Stimulated activated CD8-positive, alpha-beta memory T cell treated with anti-CD3 and anti-CD28 coated beads, Interleukin-7, amount 100 ng/mL, for 24 hours (primary cell): ENCODE results near the gene RPS6KA2.

ENCODE experiments used
- DNase-seq: peaks from one replicate; pipeline ENCODE4 v3.0.0-alpha.2; 2020; ENCODE audit warnings: low read depth

RPS6KA2 gene

GRCh38 chr6:166448432-166448831, 178.6 kb downstream of the RPS6KA2 start:
- DNase-seq, result no peak

DNA sequence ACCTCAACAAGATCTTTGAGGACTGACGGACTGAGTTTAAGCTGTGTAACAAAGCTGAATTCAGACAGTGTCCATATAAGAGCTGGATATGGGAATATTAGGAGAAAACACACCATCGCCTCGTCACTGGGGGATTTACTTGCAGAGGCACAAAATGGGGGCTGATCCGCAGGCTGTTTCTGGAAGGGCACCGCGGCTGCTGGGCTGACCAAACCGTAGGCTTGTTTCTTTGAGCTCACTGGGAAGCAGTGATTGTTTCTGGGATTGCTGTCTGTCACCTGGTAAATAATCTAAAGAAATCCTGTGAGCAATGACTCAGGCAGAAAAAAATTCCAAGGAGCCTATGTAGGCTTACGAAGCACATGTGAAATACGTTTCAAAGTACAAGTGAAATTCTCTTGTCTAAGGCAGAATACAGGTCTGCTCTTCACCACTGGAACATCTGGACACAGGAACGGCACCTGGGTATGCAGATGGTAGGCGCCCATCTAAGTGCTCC, 180.4 kb downstream of the RPS6KA2 start:
- no peak for DNase-seq

GRCh38 chr6:166446146-166446545, 180.9 kb downstream of the RPS6KA2 start:
- DNase-seq, result no peak

GRCh38 chr6:166444446-166444845, 182.6 kb downstream of the RPS6KA2 start:
- DNase-seq, result no peak

- no peak for DNase-seq
These were observed 183.9 kb downstream of the RPS6KA2 start for GRCh38 chr6:166443166-166443565.

DNA sequence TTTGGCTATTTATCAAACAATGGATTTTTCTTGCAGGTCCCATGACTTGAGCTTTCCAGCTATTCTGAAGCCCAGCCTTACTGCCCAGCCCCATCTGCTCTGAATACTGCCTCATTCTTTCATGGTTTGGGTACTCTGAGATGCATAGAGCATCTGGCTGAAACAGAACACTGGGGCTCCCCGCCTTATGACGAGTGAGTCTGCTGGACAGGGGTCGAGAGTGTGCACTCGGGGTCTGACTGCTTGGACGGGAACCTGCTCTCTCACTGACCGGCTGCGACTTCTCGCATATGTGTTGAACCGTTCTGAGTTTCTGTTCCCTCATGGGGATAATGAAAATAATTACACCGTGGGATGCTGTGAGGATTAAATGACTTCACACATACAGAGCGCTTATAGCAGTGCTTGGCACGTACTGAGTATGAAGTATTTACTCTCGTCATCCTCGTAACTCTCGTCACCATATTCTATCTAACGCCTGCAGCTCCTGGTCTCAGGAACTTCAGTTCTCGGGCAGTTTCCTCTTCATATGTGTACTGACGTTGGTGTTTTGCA, 184.8 kb downstream of the RPS6KA2 start:
- DNase-seq, result no peak

- no peak for DNase-seq
These were observed 185.5 kb downstream of the RPS6KA2 start for GRCh38 chr6:166441325-166442078.

DNA sequence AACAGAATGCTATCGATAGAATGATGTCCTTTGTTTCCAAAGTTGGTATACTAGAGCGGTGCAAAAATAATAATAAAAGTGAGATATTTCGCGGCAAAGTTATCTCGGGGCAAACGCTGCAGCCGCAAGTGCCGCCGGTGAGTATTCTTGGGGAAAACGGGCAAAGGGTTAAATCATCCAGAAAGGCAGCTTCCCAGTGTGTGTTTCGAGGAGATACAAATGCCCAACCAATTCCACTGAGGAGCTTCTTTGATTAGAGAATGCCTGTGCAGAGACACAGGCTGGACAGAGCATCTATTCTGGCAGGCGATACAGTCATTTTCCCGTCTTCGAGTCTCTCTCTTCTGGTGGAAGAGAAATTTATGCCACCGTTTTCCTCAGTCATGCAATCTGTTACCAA, 186.3 kb downstream of the RPS6KA2 start:
- no peak for DNase-seq

GRCh38 chr6:166440106-166440505, 186.9 kb downstream of the RPS6KA2 start:
- no peak for DNase-seq

DNA sequence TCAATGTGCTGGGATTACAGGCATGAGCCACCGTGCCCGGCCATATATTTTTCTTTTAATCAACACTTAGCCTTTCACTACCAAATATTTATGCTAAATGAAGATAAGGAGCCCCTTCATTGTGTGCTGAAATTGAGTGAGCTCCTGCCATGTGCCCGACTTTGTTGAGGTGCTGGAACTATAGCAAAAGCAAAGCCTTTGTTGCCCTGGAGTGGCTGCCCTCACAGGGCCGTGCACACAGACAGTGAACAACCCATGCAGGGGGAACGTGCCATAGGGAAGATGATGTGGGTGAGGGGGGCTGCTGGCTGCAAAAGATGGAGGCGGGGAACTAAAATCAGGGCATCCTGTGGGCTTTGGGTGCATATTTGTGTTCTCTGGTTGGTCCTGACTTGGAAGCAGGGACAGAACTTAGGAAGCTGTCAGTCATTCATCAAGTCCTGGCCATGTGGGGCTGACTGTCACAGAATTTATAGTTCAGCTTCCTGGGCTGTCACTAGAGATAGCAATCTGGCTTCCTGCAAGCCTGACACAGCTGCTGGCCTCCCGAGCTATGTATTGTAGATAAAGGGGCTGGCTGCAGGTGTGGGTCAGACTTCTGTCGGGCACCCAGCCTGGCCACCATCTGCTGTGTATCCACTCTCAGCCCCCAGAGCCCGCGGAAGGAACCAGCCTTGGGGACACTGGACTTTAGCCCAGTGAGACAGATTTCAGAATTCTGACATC, 187.5 kb downstream of the RPS6KA2 start:
- no peak for DNase-seq

GRCh38 chr6:166438211-166438861, 188.7 kb downstream of the RPS6KA2 start:
- no peak for DNase-seq

DNA sequence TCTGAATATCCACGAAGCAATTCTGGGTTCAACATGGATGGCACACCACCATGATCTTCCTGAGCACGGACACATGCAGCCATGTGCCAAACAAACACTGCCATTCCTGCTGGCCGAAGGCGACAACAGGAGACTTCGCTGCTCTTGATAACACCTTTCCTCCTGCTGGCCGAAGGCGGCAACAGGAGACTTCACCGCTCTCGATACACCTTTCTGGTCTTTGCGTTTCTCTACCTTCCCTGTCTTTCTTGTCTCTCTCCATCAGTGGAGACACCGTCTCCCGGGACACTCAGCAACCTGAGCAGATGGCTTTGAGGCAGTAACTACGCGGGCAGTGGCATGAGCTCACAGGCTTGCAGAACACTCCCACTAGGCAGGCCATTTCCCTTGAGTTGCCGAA, 189.4 kb downstream of the RPS6KA2 start:
- no peak for DNase-seq

DNA sequence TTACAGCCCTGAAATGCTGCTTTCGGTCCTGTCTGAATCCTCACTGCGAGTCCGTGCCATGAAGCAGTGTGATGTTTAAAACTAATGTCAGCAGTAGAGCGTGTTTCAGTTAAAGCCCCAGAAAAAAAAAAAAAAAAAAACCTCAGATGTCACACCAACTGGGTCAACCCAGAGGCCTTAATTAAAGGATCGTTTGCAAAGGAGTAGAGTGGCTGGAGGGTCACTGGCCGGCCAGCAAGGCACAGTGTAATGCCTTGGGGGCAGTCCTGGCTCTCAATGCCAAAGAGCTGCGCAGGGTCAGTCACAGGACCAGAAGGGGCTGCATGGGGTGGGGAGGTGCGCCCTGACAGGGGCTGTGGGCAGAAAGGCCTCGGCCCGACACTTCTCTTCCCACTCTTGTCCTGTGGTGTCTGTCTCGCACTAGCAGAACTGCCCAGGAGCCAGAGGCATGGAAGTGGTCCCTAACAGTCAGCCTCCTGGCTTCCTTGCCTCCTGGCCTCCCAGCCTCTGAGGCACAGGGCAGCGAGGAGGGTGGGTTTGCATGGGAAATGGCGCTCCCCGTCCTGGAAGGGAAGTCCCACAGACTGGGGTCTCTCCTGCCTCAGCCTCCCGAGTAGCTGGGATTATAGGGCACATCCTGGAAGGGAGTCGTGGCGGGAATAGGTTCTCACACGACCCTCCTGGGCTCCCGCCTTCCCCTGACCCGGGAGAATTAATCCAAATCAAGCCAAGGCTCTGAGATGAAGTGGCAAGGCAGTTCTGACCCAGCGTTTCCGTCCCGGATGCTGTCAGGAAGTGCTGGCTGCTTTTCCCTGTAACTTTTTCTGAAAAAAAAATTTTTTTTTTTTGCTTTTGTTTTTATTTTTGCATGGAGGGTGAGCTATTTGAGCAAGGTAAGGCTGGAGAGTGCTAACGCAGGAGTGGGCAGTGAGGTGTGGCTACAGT, 190.6 kb downstream of the RPS6KA2 start:
- no peak for DNase-seq

GRCh38 chr6:166435574-166435973, 191.5 kb downstream of the RPS6KA2 start:
- no peak for DNase-seq

DNA sequence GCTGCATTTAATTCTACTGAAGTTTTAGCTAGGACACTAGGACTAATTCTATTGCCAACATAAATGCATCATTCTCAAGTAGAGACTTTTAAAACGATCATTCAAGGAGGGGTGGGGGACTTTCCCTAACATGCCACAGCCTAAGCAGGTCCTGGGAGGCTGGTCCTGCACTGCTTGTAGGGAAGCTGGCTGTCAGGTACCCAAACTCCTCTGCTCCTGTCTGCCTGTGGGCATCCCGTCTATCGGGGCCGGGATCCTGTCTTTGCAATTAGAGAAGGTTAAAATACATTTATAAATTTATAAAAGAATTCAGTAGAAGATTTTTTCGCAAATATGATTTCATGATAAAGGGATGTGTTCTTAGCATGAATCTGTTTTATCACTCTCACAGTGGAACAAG, 192.7 kb downstream of the RPS6KA2 start:
- DNase-seq, result no peak

GRCh38 chr6:166433096-166433495, 194.0 kb downstream of the RPS6KA2 start:
- DNase-seq, result no peak

DNA sequence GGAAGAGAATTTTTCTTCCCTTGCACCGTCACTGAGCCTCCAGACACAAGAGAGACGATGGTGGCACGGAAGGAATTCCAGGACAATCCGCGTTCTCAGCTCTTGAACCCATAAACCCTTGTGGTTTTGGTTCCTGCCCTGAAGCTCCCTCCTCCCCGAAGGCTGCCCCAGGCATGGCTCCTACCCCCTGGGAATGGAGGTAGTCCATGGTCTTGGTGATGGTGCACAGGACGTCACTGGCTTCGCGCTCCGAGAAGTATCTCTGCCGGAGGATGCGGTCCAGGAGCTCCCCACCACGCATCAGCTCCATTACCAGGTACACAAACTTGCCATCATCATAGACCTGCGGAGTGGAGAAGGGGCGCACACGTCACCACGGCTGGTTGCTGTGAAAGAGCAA, 196.8 kb downstream of the RPS6KA2 start:
- no peak for DNase-seq

DNA sequence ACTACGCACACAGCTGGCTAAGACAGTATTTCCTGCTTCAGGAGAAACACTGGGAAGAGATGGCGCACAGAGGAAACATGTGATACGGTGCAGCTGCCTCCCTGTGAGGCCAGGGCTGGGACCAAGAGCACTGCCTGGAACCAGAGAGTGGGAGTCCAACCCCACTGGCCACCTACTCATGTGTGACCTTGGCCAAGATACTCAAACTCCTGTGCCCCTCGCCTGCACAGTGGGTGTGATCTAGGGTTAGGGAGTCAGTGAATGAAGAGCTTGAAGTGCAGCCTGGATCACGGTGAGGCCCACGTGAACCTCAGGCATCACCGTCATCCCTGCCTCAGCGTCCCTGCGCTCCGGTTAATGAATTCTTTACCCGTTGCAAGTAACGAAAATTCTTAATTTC, 202.6 kb downstream of the RPS6KA2 start:
- no peak for DNase-seq

GRCh38 chr6:166423781-166424180, 203.3 kb downstream of the RPS6KA2 start:
- DNase-seq, result no peak

GRCh38 chr6:166423051-166423745, 203.9 kb downstream of the RPS6KA2 start:
- DNase-seq, result no peak
